Gastrocnemius medialis (tissue), 4 donors: ENCODE data around the gene LGALS7.

Experiments
- POLR2A ChIP-seq, 2 donors: fragments of 450-650 bp; IDR thresholded peaks; one replicate each; pipeline ENCODE4 v1.6.1; 2017; ENCODE audit warnings: antibody characterized with exemption in 2 of 2, mild to moderate bottlenecking in 2 of 2, moderate library complexity in 2 of 2
- TF ChIP-seq, protein P1 (sequence below), 5 experiments: fragments of 450-650 bp in 3 of 5; fragments of 200-600 bp in 2 of 5; sonication (generic) in 2 of 5; IDR thresholded peaks in 4 of 5; conservative IDR thresholded peaks in 1 of 5; 1 replicate in 4 of 5; 2 replicates in 1 of 5; pipeline ENCODE4 v1.5.1; 2016 to 2019; ENCODE audit warnings: antibody characterized with exemption in 5 of 5, mild to moderate bottlenecking in 3 of 5, moderate library complexity in 3 of 5

- TF ChIP-seq, protein P1, sequence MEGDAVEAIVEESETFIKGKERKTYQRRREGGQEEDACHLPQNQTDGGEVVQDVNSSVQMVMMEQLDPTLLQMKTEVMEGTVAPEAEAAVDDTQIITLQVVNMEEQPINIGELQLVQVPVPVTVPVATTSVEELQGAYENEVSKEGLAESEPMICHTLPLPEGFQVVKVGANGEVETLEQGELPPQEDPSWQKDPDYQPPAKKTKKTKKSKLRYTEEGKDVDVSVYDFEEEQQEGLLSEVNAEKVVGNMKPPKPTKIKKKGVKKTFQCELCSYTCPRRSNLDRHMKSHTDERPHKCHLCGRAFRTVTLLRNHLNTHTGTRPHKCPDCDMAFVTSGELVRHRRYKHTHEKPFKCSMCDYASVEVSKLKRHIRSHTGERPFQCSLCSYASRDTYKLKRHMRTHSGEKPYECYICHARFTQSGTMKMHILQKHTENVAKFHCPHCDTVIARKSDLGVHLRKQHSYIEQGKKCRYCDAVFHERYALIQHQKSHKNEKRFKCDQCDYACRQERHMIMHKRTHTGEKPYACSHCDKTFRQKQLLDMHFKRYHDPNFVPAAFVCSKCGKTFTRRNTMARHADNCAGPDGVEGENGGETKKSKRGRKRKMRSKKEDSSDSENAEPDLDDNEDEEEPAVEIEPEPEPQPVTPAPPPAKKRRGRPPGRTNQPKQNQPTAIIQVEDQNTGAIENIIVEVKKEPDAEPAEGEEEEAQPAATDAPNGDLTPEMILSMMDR (IDR thresholded peaks at IDR 0.05 in 4 of 5, conservative IDR thresholded peaks at IDR 0.05 in 1 of 5) = no peak
- no peak for TF ChIP-seq POLR2A (IDR thresholded peaks at IDR 0.05)
Measured at GRCh38 chr19:38786572-38787265, 13.4 kb upstream of the LGALS7 start.
